Eye (tissue), 1 donor: ENCODE measurements around the gene MT1F.

ENCODE experiments used
- DNase-seq: peaks from one replicate; pipeline ENCODE4 v3.0.0-alpha.2; 2015

The MT1F gene

DNA sequence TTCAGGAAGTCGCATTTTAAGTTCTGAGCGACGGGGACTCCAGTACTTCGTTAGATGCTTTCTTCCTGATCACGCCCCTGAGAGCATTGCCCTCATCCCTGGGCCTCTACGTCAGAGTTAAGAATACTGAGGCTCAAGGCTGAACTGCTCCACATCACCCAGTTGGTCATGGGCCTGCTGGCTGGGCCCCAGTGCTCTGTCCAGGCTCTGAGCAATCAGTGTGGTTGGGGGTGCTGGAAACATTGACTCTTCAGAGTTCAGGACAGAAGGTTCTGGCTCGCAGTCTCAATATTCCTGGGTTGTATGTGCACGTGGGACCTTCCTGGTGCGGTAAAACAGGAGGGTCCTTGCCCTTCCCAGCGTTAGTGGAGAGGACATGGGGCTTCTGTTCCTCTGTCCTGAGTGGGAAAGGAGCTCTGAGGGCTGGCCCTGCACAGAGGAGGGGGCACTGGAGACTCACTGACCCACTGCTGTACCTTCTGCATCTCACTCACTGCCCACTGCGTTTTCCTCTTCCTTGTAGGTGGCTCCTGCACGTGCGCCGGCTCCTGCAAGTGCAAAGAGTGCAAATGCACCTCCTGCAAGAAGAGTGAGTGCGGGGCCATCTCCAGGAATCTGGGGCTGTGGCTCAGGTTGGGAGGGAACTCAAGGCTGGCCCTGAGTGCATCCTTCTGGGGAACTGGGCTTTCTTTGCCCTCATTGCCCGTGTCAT lies 31.7 kb upstream of the MT1F start:
- no peak for DNase-seq

DNA sequence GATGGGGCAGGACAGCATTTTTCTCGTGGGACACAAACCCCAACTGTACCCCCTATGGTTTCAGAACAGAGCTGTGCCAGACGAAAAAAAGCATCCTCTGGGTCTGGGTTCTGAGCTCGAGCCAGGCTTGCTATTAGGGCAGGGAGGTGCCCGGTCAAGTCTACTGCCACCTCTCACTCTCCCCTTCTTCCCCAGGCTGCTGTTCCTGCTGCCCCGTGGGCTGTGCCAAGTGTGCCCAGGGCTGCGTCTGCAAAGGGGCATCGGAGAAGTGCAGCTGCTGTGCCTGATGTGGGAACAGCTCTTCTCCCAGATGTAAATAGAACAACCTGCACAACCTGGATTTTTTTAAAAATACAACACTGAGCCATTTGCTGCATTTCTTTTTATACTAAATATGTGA lies 31.1 kb upstream of the MT1F start:
- DNase-seq, result no peak

DNA sequence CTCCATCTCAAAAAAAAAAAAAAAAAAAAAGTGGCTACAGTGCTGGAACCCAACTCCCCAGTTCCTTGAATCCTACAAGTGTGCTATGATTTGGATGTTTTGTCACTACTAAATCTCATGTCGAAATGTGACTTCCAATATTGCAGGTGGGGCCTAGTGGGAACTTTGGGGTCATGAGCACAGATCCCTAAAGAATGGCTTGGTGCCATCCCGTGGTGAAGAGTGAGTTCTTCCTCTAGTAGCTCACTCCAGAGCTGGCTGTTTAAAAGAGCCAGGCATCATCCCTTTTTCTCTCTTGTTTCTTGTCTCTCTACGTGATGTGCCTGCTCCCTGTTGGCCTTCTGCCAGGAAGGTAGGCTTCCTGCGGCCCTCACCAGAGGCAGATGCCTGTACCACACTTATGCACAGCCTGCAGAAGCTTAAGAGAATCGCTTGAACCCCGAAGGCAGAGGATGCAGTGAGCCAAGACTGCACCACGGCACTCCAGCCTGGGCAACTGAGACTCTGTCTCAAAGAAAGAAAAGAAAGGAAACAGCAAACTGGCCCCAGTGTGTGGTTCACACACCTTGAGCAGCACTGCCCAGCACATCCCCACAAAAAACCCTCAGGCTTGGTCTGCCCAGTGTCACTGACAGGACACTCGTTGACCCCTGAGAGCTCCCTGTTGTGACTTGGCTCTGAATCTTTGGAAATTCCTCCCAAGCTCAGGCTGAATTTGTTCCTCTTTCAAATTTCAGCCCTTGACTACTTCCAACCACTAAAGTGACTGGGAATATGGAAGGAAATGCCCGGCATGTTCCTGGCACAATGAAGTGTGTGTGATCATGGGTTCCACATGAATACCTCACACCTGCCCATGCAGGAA lies 29.0 kb upstream of the MT1F start:
- no peak for DNase-seq

DNA sequence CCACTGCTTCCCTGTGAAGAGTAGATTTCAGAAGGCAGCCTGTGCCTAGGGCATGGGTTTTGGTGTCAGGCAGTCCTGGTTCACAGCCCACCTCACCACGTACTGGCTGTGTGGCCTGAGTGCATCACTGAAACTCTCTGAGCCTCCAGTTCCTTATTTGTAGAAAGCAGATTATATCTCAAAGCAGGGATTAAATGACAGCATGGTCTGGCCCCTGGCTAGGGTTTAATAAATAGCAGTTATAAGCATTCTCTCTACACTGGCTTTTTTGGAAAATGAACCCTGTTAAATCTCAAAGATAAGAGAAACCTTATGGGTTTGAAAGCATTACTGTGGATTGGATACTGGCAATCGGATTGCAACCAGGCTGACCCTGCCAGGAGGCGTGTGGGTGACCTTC lies 28.2 kb upstream of the MT1F start:
- DNase-seq, result no peak

DNA sequence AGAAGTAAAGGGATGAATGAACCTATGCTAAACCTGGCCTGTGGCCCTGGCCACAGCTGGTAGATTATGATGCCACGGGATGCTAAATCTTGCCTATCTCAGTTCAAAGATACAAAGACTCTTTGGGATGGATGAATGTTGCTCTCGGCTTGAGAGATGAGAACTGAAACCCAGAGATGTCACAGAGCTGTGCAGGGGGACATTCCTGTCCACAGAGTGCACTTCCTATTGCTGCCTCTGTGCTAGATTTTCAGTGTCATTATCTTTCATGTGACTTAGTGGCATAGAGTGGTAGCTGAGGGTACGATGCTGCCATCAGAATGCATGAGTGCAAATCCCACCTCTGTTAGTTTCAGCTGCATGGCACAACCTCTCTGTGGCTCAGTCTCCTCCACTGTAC lies 27.6 kb upstream of the MT1F start:
- DNase-seq, result no peak

DNA sequence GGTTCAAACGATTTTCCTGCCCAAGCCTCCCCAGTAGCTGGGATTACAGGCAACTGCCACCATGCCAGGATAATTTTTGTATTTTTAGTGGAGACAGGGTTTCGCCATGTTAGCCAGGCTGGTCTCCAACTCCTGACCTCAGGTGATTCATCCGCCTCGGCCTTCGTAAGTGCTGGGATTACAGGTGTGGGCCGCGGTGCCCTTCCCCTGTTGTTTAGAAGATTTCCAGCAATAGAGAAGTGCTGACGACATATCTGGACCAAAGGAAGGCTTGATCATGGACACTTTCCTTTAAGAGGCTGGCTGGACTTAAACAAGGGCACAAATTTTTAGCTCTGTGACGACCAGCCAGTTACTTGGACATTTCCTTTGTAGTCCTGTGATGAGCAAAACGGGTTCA lies 26.6 kb upstream of the MT1F start:
- no peak for DNase-seq

DNA sequence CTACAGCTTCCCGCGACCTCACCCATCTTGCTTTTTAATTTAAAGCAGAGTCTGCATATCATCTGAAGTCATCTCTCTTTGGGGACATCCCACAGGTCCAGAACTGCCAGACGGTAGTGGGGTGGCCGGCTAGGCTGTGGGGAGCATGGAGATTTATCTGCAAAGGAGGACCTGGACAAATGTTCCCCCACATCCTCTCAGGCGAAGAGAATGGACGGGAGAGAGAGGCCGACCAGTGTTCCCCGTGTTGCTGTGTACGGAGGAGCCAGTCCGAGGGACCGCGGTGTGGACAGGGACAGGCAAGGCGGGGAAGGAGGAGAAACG lies 26.0 kb upstream of the MT1F start:
- DNase-seq, result no peak

DNA sequence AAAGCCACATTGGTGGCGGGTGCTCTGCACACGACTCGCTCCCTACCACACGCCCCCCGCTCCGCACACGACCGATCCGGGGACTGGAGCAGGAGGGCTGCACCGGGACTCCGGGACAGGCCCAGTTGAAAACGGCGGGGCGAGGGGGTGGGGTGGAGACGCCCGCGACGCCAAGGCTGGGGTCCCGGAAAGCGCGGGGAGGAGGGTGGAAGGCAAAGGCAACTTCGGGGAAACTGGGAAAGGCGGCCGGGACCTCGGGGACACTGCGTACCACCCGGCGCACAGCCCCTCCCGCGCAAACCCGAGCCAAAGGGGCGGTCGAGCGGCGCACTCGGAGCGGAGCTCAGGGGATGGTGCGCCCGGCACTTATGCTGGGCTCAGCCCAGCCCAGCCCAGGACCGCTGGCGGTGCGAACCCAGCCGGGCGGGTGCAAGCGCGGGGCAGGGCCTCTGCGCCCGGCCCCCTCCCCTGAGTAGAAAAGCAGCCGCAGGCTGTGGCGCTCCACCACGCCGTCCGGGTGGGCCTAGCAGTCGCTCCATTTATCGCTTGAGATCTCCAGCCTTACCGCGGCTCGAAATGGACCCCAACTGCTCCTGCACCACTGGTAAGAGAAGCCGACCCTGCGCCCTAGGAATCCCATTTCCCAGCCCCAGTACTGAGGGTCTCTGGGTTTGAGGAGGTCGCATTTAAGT lies 25.5 kb upstream of the MT1F start, which contains the start of gene MT1M:
Gene MT1M, plus strand, starts transcription at position 504 of the 692 bp plus-strand sequence. Its CDS starts 73 bp downstream, at position 577.
- peak; percentile 51 for DNase-seq

DNA sequence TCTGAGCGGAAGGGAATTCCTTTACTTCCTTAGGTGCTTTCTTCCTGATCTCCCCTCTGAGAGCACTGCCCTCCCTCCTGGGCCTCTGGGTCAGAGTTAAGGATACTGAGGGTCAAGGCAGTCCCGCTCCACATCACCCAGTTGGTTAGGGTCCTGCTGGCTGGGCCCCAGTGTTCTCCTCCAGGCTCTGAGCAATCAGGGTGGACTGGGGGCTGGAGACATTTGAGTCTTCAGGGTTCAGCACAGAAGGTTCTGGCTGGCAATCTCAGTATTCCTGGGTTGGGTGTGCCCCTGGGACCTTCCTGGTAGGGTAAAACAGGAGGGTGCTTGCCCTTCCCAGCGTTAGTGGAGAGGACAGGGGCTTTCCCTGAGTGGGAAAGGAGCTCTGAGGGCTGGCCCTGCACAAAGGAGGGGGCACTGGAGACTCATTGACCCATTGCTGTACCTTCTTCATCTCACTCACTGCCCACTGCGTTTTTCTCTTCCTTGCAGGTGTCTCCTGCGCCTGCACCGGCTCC lies 24.9 kb upstream of the MT1F start:
- DNase-seq, result no peak

DNA sequence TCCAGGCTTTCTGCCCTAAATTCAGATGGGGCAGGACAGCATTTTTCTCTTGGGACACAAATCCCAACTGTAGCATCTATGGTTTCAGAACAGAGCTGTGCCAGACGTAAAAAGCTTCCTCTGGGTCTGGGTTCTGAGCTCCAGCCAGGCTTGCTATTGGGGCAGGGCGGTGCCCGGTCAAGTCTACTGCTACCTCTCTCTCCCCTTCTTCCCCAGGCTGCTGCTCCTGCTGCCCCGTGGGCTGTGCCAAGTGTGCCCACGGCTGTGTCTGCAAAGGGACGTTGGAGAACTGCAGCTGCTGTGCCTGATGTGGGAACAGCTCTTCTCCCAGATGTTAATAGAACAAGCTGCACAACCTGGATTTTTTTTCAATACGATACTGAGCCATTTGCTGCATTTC lies 24.2 kb upstream of the MT1F start:
- DNase-seq, result no peak

DNA sequence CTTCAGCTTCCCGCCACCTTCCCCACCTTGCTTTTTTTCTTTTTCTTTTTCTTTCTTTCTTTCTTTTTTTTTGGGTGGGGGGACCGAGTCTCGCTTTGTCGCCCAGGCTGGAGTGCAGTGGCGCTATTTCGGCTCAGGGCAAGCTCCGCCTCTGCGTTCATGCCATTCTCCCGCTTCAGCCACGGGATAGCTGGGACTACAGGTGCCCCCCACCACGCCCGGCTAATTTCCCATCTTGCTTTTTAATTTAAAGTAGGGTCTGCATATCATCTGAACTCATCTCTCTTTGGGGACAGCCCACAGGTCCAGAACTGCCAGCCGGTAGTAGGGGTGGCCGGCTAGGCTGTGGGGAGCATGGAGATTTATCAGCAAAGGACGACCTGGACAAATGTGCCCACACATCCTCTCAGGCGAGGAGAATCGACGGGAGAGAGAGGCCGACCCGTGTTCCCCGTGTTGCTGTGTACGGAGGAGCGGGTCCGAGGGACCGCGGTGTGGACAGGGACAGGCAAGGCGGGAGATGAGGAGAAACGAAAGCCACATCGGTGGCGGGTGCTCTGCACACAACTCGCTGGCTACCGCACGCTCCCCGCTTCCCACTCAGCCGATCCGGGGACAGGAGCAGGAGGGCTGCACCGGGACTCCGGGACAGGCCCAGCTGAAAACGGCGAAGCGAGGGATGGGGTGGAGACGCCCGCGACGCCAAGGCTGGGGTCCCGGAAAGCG lies 22.9 kb upstream of the MT1F start:
- peak; percentile 43 for DNase-seq

DNA sequence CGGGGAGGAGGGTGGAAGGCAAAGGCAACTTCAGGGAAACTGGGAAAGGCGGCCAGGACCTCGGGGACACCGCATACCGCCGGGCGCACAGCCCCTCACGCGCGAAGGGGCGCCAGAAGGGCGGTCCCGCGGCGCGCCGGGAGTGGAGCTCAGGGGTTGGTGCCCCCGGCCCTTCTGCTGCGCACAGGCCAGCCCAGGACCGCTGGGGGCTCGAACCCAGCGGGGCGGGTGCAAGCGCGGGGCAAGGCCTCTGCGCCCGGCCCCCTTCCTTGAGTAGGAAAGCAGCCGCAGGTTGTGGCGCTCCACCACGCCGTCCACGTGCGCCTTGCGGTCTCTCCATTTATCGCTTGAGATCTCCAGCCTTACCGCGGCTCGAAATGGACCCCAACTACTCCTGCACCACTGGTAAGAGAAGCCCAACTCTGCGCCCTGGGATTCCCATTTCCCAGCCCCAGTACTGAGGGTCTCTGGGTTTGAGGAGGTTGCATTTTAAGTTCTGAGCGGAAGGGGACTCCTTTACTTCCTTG lies 22.3 kb upstream of the MT1F start:
- no peak for DNase-seq

DNA sequence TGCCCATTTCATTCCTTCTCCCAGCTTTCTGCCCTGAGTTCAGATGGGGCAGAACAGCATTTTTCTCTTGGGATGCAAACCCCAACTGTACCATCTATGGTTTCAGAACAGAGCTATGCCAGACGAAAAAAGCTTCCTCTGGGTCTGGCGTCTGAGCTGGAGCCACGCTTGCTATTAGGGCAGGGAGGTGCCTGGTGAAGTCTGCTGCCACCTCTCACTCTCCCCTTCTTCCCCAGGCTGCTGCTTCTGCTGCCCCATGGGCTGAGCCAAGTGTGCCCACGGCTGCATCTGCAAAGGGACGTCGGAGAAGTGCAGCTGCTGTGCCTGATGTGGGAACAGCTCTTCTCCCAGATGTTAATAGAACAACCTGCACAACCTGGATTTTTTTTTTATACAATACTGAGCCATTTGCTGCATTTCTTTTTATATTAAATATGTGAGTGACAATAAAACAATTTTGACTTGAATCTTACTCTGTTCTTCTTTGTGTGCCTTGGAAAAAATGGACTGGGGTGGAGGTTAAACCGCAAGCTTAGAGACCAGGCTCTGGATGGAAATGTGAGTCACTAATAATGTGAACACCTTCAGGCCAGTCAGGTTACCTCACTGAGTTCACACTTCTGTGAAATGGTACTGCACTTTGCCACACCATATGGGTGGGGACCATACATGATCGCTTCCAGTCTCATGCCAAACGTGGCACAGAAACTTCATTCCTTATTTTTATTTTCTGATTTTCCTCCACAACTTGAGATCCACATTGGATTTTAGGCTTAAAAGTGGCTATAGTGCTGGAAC lies 20.9 kb upstream of the MT1F start:
- DNase-seq, result no peak

DNA sequence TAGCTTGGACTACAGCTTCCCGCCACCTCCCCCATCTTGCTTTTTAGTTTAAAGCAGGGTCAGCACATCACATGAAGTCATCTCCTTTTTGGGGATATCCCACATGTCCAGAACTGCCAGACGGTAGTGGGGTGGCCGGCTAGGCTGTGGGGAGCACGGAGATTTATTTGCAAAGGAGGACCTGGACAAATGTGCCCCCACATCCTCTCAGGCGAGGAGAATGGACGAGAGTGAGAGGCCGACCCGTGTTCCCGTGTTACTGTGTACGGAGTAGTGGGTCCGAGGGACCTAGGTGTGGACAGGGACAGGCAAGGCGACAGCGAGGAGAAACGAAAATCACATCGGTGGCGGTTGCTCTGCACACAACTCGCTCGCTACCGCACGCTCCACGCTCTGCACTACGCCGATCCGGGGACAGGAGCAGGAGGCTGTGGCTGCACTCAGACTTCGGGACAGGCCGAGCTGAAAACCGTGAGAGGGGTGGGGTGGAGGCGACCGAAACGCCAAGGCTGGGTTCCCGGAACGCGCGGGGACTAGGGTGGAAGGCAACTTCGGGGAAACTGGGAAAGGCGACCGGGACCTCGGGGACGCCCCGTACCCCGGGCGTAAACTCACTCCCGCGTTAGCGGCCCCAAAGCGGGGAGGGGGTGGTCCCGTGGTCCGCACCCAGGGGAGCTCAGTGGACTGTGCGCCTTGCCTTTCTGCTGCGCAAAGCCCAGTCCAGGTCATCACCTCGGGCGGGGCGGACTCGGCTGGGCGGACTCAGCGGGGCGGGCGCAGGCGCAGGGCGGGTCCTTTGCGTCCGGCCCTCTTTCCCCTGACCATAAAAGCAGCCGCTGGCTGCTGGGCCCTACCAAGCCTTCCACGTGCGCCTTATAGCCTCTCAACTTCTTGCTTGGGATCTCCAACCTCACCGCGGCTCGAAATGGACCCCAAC lies 19.7 kb upstream of the MT1F start, which contains the start of gene MT1A:
Gene MT1A, plus strand, starts transcription at position 853 of the 937 bp plus-strand sequence. Its CDS starts 73 bp downstream, at position 926.
- peak; percentile 61 for DNase-seq

DNA sequence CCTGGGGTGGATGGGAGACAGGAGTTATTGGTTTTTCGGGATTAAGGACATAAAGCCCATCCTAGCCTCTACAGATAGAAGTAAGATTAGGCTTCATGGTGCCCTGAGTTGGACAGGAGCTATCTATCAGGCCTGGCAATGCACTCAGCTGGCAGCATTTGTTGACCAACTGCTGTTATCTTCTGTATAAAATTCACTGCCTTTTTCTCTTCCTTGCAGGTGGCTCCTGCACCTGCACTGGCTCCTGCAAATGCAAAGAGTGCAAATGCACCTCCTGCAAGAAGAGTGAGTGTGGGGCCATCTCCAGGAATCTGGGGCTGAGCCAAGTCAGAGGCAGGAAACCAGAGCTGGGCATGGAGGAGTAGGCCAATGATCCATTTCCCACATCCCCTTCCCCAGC lies 18.7 kb upstream of the MT1F start:
- no peak for DNase-seq

DNA sequence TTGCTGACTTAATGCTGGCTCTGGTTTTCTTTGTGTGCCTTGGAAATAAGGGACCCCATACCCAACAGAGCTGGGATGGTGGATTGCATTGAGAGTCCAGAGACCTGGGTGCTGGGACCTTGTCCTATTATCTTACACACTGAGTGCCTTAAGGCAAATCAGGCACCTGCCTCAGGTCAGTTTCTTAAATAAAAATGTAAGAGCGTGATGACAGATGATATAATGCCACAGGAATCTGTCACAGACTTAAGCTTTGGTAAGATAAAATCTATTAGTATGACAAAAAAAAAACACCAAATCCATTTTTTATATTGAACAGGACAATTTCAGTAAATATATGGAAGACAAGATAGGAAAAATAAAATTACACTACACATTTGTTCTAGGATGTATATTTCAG lies 17.7 kb upstream of the MT1F start:
- DNase-seq, result no peak

DNA sequence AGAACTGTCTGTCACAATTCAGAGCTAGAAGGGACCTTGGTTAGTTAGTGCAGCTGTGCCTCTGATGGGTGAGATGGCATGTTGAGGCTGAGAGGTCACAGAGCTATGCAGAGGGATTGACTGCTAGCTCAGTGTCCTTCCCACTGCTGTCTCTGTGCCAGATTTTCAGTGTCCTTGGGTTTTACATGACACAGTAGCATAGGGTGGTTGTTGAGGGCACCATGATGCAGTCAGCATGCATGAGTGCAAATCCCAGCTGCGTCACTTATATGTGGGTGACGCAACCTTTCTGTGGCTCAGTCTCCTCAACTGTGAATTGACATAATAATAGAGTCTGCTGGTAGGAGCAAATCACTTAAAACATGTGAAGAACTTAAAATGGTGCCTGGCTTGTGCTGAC lies 16.6 kb upstream of the MT1F start:
- no peak for DNase-seq

DNA sequence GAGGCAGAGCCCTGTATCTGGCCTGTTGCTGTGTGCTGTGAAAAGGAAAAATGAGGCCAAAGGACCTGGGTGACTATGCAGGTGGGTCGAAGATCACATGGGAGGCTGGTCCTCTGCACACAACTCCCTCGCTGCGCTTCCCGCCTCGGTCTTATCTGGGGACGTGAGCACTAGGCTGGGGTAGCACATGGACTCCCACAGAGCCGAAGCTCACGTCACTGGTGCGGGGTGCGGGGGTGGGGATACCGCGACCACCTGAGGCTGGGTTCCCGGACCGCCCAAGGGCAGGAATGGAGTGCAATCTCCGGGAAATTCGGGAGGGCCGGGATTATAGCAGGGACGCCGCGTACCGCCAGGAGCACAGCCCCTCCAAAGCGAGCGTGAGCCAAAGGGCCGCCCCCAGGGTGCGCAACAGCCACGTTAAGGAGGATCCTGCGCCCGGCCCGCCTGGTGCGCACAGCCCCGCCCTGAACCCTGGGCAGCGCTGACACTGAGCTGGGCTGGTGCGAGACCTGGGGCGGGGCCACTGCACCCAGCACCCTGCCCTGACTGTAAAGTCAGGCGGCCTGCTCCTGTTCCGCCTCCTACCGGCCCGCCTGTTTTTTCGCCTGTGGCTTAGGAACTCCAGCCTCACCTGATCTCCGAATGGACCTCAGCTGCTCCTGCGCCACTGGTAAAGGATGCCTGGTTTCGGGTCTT lies 14.5 kb upstream of the MT1F start:
- no peak for DNase-seq

DNA sequence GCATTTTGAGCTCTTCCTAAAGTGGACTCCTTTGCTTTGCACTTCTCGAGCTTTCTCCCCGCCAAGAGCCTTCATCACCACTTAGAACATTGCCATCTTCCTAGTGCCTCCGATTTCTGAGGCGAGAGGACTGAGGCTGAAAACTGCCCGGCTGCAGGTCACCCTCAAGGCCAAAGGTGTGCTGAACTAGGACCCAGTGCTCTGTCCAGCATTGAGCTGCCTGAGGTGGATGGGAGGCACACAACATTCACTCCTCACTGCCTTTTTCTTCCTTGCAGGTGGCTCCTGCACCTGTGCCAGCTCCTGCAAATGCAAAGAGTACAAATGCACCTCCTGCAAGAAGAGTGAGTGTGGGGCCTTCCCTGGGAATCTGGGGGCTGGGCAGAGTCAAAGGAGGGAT lies 13.9 kb upstream of the MT1F start:
- no peak for DNase-seq

DNA sequence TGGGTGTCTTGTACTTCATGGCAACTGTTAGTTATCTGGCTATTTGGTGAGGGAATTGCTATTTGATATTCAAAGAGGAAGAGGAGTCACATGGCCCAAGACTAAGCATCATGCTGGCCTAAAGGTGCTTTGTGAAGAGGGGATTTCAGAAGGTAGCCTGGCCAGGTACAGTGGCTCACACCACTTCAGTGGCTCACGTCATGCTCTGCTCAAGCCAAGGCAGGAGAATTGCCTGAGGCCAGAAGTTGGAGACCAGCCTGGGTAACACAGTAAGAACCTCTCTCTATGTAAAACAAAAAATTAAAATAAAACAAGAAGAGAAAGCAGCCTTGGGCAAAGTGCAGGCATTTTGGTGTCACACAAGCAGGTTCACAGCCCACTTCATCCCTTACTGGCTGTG lies 12.4 kb upstream of the MT1F start:
- DNase-seq, result no peak
